GM06990 (cell line): Measurements from ENCODE around the gene MAP3K5.

Experiments used
- DNase-seq: peaks from one replicate; pipeline ENCODE4 v3.0.0-alpha.2; 2011; ENCODE audit not compliant: insufficient read length; ENCODE audit errors: extremely low read depth
- H3K27me3 ChIP-seq: replicated peaks from 2 replicates; pipeline ENCODE4 v1.6.0; 2011; ENCODE audit warnings: low read length; ENCODE audit not compliant: control insufficient read depth, insufficient read depth
- H3K36me3 ChIP-seq: 2 replicates; pipeline ENCODE4 v1.5.1; 2011; ENCODE audit warnings: low read length; ENCODE audit not compliant: control insufficient read depth, insufficient read depth
- H3K4me3 ChIP-seq: replicated peaks from 2 replicates; pipeline ENCODE4 v1.5.1; 2011; ENCODE audit warnings: low read depth, mild to moderate bottlenecking, control low read depth, low read length
- TF ChIP-seq, protein P1 (sequence below): IDR thresholded peaks from 2 replicates; pipeline ENCODE4 v1.5.1; 2011; ENCODE audit warnings: low read length, control low read depth, mild to moderate bottlenecking, inconsistent platforms; ENCODE audit not compliant: insufficient read depth, poor library complexity, severe bottlenecking

The MAP3K5 gene

GRCh38 chr6:136728976-136729515 lies 63.2 kb downstream of the MAP3K5 start:
- TF ChIP-seq, protein P1, sequence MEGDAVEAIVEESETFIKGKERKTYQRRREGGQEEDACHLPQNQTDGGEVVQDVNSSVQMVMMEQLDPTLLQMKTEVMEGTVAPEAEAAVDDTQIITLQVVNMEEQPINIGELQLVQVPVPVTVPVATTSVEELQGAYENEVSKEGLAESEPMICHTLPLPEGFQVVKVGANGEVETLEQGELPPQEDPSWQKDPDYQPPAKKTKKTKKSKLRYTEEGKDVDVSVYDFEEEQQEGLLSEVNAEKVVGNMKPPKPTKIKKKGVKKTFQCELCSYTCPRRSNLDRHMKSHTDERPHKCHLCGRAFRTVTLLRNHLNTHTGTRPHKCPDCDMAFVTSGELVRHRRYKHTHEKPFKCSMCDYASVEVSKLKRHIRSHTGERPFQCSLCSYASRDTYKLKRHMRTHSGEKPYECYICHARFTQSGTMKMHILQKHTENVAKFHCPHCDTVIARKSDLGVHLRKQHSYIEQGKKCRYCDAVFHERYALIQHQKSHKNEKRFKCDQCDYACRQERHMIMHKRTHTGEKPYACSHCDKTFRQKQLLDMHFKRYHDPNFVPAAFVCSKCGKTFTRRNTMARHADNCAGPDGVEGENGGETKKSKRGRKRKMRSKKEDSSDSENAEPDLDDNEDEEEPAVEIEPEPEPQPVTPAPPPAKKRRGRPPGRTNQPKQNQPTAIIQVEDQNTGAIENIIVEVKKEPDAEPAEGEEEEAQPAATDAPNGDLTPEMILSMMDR, result no peak
- H3K36me3 ChIP-seq, result no peaks in the 10 kb centered on the region; the same call in 1 of the 2 replicates
- no peaks in the 10 kb centered on the region for H3K27me3 ChIP-seq
- H3K4me3 ChIP-seq, result no peak overlapping the region
- no peak for DNase-seq

DNA sequence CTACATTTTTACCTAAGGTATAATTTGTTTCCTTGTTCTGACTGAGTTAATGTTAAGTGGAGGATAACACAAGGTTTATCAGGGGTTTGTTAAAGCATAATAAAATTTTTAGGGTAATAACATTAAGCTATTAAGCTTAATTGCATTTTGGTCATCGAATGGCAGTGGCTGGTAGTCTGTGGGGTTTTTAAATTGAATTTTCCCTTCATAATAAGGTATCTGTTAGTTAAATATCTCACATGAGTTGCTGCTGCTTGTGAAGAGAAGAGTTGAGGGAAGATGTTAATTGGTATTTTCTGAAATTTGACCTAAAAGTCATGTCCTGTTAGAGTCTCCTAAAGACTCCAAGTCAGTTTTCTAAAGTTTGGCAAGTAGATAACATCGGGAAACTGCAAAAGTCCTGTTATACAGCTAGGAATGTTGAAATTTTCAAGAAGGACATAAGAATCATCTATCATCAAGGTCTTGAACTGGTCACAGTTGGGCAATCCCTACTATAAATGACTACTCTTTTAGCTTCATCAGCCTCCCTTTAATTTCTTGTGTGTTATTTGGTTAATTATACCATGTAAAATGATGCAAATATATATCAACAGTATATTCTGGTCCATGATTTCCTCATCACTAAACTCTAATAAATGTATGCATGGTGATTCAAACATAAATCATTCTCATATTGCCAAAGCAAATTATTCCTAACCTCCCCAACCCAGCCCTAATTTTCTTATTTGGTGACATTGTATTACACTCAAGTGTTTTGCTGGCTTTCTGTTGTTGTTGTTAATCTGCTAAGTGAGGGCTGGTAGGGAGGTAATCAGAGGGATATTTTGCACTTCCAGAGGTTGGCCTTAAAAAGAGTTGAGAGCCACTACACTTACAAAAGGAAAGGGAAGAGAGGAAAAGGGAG lies 64.0 kb downstream of the MAP3K5 start:
- DNase-seq, result no peak
- no peak overlapping the region for H3K4me3 ChIP-seq
- TF ChIP-seq, protein P1, result no peak

GRCh38 chr6:136726837-136727557 lies 65.3 kb downstream of the MAP3K5 start:
- Histone ChIP-seq H3K27me3 (no peaks in the 10 kb centered on the region), H3K36me3 (no peaks in the 10 kb centered on the region; the same call in 1 of the 2 replicates), H3K4me3 (no peak overlapping the region)
- no peak for DNase-seq
- TF ChIP-seq, protein P1, result no peak

More for the DNA sequence above, 64.0 kb downstream of the MAP3K5 start:
- Histone ChIP-seq H3K36me3 (no peaks in the 10 kb centered on the region; the same call in 1 of the 2 replicates), H3K27me3 (no peaks in the 10 kb centered on the region)

DNA sequence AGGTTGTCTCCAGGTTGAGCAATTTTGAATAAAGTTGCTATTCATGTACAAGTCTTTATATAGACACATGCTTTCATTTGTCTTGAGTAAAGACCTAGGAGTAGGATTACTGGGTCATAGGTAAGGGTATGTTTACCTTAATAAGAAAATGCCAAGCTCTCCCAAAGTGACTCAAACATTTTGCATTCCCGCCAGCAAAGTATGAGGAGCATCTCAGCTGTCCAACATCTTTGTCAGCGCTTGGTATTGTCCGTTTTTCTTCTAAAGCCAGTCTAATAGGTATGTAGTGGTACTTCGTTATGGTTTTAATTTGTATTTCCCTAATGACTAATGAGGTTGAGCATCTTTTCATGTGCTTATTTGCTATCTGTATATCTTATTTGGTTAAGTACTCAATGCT lies 67.2 kb downstream of the MAP3K5 start:
- no peaks in the 10 kb centered on the region for H3K36me3 ChIP-seq
- no peak for DNase-seq
- no peaks in the 10 kb centered on the region for H3K27me3 ChIP-seq
- TF ChIP-seq, protein P1, result no peak
- no peak overlapping the region for H3K4me3 ChIP-seq

GRCh38 chr6:136723780-136724179 lies 68.5 kb downstream of the MAP3K5 start:
- DNase-seq, result peak; percentile 38
- Histone ChIP-seq H3K27me3 (no peaks in the 10 kb centered on the region), H3K4me3 (no peak overlapping the region), H3K36me3 (no peaks in the 10 kb centered on the region)
- TF ChIP-seq, protein P1, result no peak
